Body of pancreas (tissue), 4 donors: ENCODE data around the gene NR2F1-AS1. TPM values are rescaled to one million over a fixed set of nuclear protein-coding genes. Genes with fewer than 3 reads are reported as not detected.
A peak's percentile ranks its signal among the peaks of the same experiment; 100 is the strongest.
"Not testable (repeated sequence)": the region's sequence is repeated elsewhere in the genome, so short reads cannot be mapped to it uniquely, and the experiment has no call there.

ENCODE experiments used
- ATAC-seq: fragments of 150-250 bp; one replicate; pipeline ENCODE4 v1.9.1; 2016
- DNase-seq, 4 donors: peaks; one replicate each; pipeline ENCODE4 v3.0.0-alpha.2; 2019
- H3K27ac ChIP-seq, 4 donors: fragments of 200-600 bp; sonication (generic); 1 replicate in 3 of 4; 2 replicates in 1 of 4; pipeline versions ENCODE4 v1.5.1 to v1.6.1; 2016 to 2019; ENCODE audit warnings: mild to moderate bottlenecking in 1 of 4, mixed read lengths in 1 of 4, moderate library complexity in 1 of 4
- H3K27me3 ChIP-seq, 2 donors: fragments of 200-600 bp; sonication (generic); one replicate each; pipeline ENCODE4 v1.6.0; 2016; ENCODE audit warnings: mild to moderate bottlenecking in 1 of 2
- H3K36me3 ChIP-seq, 2 donors: fragments of 200-600 bp; sonication (generic); replicated peaks in 1 of 2; 2 replicates each; pipeline ENCODE4 v1.5.1; 2016; ENCODE audit warnings: low read depth in 2 of 2; ENCODE audit not compliant: insufficient read depth in 1 of 2
- H3K4me1 ChIP-seq: fragments of 200-600 bp; sonication (generic); one replicate; pipeline ENCODE4 v1.6.0; 2016
- H3K4me3 ChIP-seq, 2 donors: fragments of 200-600 bp; sonication (generic); 1 replicate in 1 of 2; 2 replicates in 1 of 2; pipeline ENCODE4 v1.5.1; 2016 to 2019
- H3K9me3 ChIP-seq, 3 donors: fragments of 200-600 bp; sonication (generic); 1 replicate in 2 of 3; 2 replicates in 1 of 3; pipeline ENCODE4 v1.5.1; 2016
- CTCF ChIP-seq, 7 experiments: fragments of 450-650 bp in 4 of 7; fragments of 200-600 bp in 3 of 7; sonication (generic) in 3 of 7; IDR thresholded peaks; one replicate each; pipeline ENCODE4 v1.5.1; 2016 to 2019; ENCODE audit warnings: antibody characterized with exemption in 7 of 7
- POLR2A ChIP-seq, 3 donors: fragments of 450-650 bp; IDR thresholded peaks; one replicate each; pipeline ENCODE4 v1.6.1; 2016; ENCODE audit warnings: antibody characterized with exemption in 3 of 3, mild to moderate bottlenecking in 2 of 3
- WGBS, 2 donors: methylation state at CpG; one replicate each; pipeline ENCODE4 v1.1.5; 2017; 5-methylcytosine and 5-hydroxymethylcytosine counted together
- intact Hi-C: fragments of 100-400 bp; cut with DNase I; formaldehyde crosslinking; loops from one replicate; pipeline ENCODE4 v1.15.1; 2023
- total RNA-seq, 2 donors: library from RNA; depleted of rRNA; stranded (reverse); fragments of >200 nt; gene quantifications; one replicate each; pipeline ENCODE4 v1.1.0, GENCODE V29; 2016

The NR2F1-AS1 gene
- total RNA-seq, 2 donors from 2014 or later: 4.9 to 5.3 TPM

- H3K9me3 ChIP-seq: no peaks in the 10 kb centered on the region
Observed at GRCh38 chr5:93517828-93518227, 63.2 kb downstream of the NR2F1-AS1 start.

GRCh38 chr5:93513298-93513697 is 67.7 kb downstream of the NR2F1-AS1 start:
- no peak for DNase-seq
- no peaks in the 10 kb centered on the region for H3K27me3 ChIP-seq
- no peaks in the 10 kb centered on the region for H3K36me3 ChIP-seq
- intact Hi-C loops: no loop called here
- WGBS, 2 donors: 91 to 97% methylated on average over 1 of the region's 1 CpG
- no peaks in the 10 kb centered on the region for H3K4me1 ChIP-seq
- no peaks in the 10 kb centered on the region for H3K9me3 ChIP-seq
- ATAC-seq: no peak
- no peak overlapping the region for H3K27ac ChIP-seq
- H3K4me3 ChIP-seq: no peak overlapping the region
- no peak for TF ChIP-seq POLR2A (IDR thresholded peaks at IDR 0.05)
- no peak for TF ChIP-seq CTCF (IDR thresholded peaks at IDR 0.05)

More at GRCh38 chr5:93517828-93518227, 63.2 kb downstream of the NR2F1-AS1 start:
- H3K27ac ChIP-seq: no peak overlapping the region
- H3K4me3 ChIP-seq: no peak overlapping the region
- no peak for TF ChIP-seq POLR2A (IDR thresholded peaks at IDR 0.05)
- H3K36me3 ChIP-seq: no peaks in the 10 kb centered on the region
- intact Hi-C loops: no loop called here
- DNase-seq (no peak), ATAC-seq (no peak)
- H3K27me3 ChIP-seq: no peaks in the 10 kb centered on the region
- H3K4me1 ChIP-seq: no peaks in the 10 kb centered on the region

GRCh38 chr5:93512799-93513198 is 68.2 kb downstream of the NR2F1-AS1 start:
- H3K36me3 ChIP-seq: no peaks in the 10 kb centered on the region
- H3K27me3 ChIP-seq: no peaks in the 10 kb centered on the region
- no peak for ATAC-seq
- no peak overlapping the region for H3K4me3 ChIP-seq
- WGBS, 2 donors: 70 to 73% methylated on average over 3 of the region's 3 CpGs
- H3K4me1 ChIP-seq: no peaks in the 10 kb centered on the region
- intact Hi-C loops: no loop called here
- no peak for TF ChIP-seq CTCF (IDR thresholded peaks at IDR 0.05)
- TF ChIP-seq POLR2A (IDR thresholded peaks at IDR 0.05): no peak
- H3K27ac ChIP-seq: no peak overlapping the region
- H3K9me3 ChIP-seq: no peaks in the 10 kb centered on the region
- DNase-seq: no peak

GRCh38 chr5:93511445-93511844 is 69.6 kb downstream of the NR2F1-AS1 start:
- Histone ChIP-seq H3K4me3 (no peak overlapping the region), H3K4me1 (no peaks in the 10 kb centered on the region), H3K27ac (no peak overlapping the region), H3K27me3 (no peaks in the 10 kb centered on the region), H3K36me3 (no peaks in the 10 kb centered on the region), H3K9me3 (no peaks in the 10 kb centered on the region)
- intact Hi-C loops: no loop called here
- peak in 1 of 7 experiments; percentile 10 for TF ChIP-seq CTCF (IDR thresholded peaks at IDR 0.05)
- TF ChIP-seq POLR2A (IDR thresholded peaks at IDR 0.05): no peak
- DNase-seq (peak in 1 of 4 donors; percentile 15), ATAC-seq (no peak)
- 44 to 61% methylated on average over 2 of the region's 2 CpGs for WGBS, 2 donors

- Histone ChIP-seq H3K36me3 (no peaks in the 10 kb centered on the region), H3K4me1 (no peaks in the 10 kb centered on the region), H3K27ac (no peak overlapping the region), H3K9me3 (no peaks in the 10 kb centered on the region), H3K27me3 (no peaks in the 10 kb centered on the region), H3K4me3 (no peak overlapping the region)
- TF ChIP-seq POLR2A (IDR thresholded peaks at IDR 0.05) (no peak), CTCF (IDR thresholded peaks at IDR 0.05) (no peak)
- WGBS, 2 donors: 62 to 77% methylated on average over 2 of the region's 2 CpGs
- ATAC-seq (no peak), DNase-seq (no peak)
- intact Hi-C loops: no loop called here
Observed at GRCh38 chr5:93510626-93511380, 70.2 kb downstream of the NR2F1-AS1 start.

GRCh38 chr5:93505553-93505952 is 75.5 kb downstream of the NR2F1-AS1 start:
- ATAC-seq, DNase-seq, H3K27ac ChIP-seq, H3K27me3 ChIP-seq, H3K4me3 ChIP-seq, H3K36me3 ChIP-seq, H3K9me3 ChIP-seq, H3K4me1 ChIP-seq, intact Hi-C loops: not testable (repeated sequence)
- 67 to 95% methylated on average over 1 to 3 of the region's 3 CpGs for WGBS, 2 donors
